ENCODE measurements around the gene CFAP97D2.
"Not testable (repeated sequence)": the region's sequence is repeated elsewhere in the genome, so short reads cannot be mapped to it uniquely, and the experiment has no call there.

The CFAP97D2 gene

DNA sequence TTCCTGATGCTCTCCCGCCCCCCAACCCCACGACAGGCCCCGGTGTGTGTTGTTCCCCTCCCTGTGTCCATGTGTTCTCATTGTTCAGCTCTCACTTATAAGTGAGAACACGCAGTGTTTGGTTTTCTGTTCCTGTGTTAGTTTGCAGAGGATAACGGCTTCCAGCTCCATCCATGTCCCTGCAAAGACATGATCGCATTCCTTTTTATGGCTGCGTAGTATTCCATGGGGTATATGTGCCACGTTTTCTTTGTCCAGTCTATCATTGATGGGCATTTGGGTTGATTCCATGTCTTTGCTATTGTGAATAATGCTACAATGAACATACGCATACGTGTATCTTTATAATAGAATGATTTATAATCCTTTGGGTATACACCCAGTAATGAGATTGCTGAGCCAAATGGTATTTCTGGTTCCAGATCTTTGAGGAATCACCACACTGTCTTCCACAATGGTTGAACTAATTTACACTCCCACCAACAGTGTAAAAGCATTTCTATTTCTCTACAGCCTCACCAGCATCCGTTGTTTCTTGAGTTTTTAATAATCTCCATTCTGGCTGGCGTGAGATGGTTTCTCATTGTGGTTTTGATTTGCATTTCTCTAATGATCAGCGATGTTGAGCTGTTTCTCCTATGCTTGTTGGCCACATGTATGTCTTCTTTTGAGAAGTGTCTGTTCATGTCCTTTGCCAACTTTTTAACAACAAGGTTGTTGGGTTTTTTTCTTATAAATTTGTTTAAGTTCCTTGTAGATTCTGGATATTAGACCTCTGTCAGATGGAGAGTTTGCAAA lies 20.0 kb upstream of the CFAP97D2 start:
- DNase-seq = not testable (repeated sequence)

DNA sequence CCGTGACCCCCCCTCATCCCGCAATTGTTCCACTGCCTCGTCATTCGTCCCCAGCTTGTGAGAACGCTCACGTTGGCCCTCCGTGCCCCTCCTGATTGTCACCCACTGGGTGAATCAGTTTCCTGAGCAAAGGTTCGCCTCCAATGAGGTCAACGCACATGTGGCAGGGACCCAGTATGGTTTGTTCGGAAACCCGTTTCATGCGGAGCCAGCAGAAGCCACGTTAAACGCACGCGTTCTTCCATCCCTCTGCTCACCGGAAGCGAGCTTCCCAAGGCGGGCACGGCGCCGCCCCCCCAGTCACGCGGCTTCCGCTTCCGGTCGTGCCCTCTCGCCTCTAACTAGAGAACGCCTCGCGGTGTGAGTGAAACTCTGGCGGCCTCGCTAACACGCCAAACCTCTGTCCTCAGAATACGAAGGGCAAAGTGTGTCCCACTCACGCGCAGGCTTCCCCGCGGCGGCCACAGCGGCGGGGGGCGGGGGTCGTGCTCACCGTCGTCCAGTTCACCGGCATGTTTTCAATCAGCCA lies 18.0 kb upstream of the CFAP97D2 start:
- DNase-seq = no peak

DNA sequence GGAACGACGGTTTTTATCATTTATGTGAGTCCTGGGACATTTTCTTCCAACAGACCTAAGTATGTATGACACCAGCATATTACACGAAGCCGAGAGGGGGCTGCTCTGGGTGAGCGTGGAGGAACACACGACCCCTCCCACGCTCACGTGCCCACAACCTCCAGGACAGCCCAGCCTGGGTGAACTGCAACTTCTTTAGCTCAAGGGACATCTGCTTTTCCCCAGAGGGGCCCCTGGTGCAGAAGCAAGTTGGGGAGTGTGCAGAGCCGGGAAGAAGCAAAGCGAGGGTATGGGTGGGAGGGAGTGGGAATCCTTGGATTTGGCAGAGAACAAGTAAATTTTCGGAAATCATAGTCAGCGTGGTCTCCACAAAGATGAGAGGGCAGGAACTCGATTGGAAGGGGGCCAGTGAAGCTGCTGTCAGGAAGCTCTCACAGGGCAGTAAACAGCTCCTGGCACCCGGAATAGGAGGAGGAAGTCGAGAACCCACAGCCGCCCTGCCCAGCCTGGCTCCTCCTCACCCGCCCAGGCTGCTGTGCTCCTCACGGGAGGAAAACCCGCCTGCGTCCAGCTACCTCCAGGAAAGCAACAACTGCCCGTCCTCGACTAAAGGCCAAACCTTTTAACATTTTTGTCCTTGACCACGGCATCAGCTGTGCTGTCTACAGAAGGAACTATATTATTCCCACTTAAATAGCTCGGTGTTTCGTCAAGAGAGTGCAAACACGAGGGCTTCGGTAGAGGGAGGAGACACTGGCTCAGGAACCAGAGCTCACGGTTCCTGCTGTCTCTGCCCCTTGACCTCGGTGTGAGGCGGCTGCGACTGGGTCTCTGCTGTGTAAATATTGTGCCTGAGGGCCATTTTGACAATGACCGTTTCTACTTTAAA lies 17.2 kb upstream of the CFAP97D2 start:
- DNase-seq = peak; percentile 65

GRCh38 chr13:114162533-114162922 lies 16.5 kb upstream of the CFAP97D2 start:
- DNase-seq = no peak

GRCh38 chr13:114164053-114164452 lies 15.0 kb upstream of the CFAP97D2 start:
- DNase-seq = no peak

GRCh38 chr13:114164681-114165429 lies 14.2 kb upstream of the CFAP97D2 start:
- no peak for DNase-seq

GRCh38 chr13:114166381-114167131 lies 12.5 kb upstream of the CFAP97D2 start:
- DNase-seq = peak; percentile 81

DNA sequence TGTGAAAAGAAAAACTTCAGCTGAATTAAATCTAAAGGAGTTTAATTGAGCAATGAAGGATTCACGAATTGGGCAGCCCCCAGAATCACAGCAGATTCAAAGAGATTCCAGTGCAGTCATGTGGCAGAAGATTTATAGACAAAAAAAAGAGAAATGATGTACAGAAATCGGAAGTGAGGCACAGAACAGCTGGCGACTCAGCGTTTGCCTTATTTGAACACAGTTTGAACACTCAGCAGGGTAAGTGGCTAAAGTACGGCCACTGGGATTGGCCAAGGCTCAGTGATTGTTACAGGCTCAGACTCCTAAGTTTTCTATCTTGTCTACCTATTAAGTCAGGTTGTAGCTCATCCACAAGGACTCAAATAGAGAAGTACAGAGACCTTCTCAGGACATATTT lies 11.6 kb upstream of the CFAP97D2 start:
- DNase-seq = no peak

DNA sequence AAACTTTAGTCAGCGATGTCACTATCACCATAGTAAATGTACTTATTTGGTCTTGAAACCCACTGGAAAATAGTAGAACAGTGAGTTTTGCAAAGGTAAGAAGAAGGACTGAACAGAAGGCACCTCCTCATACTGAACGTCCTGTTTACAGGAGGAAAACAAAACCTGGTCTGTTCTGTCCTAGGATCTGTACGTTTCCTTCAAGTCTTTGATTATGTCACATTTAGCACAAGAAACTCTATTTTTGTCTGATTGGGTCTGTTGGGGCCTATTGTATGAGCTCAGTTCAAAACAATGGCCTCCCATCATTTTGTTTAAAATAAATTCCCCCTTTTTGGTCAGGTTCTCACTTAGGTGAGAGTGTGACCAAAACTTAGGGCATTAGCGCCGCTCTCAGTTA lies 11.2 kb upstream of the CFAP97D2 start:
- DNase-seq = no peak

DNA sequence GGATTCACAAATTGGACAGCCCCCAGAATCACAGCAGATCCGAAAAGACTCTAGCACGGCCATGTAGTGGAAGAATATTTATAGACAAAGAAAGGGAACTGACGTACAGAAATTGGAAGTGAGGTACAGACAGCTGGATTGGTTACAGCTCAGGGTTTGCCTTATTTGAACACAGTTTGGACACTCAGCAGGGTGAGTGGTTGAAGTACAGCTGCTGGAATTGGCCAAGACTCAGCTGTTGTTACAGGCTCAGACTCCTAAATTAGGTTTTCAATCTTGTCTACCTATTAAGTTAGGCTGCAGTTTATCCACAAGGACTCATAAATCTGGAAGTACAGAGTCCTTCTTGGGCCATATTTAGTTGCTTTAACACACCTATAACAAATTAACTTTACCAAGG lies 5.8 kb upstream of the CFAP97D2 start:
- no peak for DNase-seq

- no peak for DNase-seq
Measured at GRCh38 chr13:114173745-114174144, 5.3 kb upstream of the CFAP97D2 start.

DNA sequence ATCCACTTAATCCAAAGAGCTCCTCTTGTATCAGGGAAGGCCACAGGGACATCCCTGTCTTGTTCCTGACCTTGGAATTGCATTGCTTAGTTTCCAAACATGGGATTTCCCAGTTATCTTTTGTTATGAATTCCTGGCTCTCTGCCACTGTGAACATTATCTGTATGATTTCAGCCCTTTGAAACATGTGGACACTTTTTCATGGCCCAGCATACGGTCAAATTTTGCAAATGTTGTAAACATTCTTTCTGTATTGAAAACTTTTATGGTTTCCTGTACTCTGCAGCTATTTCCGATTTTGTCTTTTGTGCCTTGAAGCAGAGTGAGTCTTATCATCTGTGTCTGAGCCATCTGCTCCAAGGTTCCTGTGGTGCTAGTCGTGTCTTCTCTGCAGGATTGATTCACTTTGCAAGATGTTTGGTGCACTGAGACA lies 4.5 kb upstream of the CFAP97D2 start:
- no peak for DNase-seq

- DNase-seq = not testable (repeated sequence)
Measured at GRCh38 chr13:114176359-114176902, 2.6 kb upstream of the CFAP97D2 start.

DNA sequence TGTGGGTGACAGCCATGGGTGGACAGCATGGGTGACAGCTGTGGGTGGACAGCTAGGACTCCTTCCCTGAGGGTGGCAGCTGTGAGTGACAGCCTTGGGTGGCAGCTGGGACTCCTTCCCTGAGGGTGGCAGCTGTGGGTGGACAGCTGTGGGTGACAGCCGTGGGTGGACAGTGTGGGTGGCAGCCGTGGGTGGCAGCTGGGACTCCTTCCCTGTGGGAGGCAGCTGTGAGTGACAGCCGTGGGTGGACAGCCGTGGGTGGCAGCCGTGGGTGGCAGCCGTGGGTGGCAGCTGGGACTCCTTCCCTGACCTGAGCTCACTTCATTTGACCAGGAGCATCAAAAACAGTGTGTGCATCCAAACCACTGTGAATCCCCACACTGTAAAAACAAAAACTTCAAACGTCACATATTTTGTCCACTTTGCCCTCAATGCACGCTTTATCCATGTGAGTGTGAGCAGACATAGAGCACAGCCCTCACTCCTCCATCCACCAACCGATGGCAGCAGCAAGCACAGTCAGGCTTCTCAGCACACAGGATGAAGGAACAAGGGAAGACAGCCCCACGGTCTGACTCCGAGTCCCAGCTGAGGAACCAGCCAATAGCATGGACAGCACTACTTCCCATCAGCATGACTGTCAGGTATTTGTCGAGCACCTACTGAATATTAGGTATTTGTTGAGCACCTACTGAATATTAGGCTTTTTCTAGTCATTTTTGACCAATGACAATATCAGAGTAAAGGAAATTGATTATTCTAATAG lies 1.6 kb upstream of the CFAP97D2 start:
- no peak for DNase-seq

- peak; percentile 53 for DNase-seq
Measured at GRCh38 chr13:114185182-114185971, 6.3 kb downstream of the CFAP97D2 start.

- no peak for DNase-seq
Measured at GRCh38 chr13:114194853-114195252, 15.8 kb downstream of the CFAP97D2 start.

DNA sequence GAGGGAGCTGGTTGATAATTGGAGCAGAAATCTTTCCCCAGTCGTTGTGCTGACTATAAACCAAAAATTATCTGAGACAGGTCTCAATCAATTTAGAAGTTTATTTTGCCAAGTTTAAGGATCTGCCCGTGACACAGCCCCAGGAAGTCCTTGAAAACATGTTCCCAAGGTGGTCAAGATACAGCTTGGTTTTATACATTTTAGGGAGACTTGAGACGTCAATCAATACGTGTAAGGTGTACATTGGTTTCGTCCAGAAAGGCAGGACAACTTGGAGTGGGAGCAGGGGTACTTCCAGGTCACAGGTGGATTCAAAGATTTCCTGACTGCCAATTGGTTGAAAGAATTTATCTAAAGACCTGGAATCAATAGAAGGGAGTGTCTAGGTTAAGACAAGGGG lies 17.6 kb downstream of the CFAP97D2 start:
- DNase-seq = no peak

DNA sequence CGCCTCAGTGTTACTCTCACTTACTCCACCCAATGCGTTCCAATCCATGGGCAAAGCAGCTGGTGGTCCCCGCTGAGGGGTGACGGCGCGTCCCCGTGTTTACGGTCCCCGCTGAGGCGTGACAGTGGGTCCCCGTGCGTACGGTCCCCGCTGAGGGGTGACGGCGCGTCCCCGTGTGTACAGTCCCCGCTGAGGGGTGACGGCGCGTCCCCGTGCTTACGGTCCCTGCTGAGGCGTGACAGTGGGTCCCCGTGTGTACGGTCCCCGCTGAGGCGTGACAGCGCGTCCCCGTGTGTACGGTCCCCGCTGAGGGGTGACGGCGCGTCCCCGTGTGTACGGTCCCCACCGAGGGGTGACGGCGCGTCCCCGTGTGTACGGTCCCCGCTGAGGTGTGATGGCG lies 19.5 kb downstream of the CFAP97D2 start:
- no peak for DNase-seq

GRCh38 chr13:114199526-114199925 lies 20.5 kb downstream of the CFAP97D2 start:
- not testable (repeated sequence) for DNase-seq

DNA sequence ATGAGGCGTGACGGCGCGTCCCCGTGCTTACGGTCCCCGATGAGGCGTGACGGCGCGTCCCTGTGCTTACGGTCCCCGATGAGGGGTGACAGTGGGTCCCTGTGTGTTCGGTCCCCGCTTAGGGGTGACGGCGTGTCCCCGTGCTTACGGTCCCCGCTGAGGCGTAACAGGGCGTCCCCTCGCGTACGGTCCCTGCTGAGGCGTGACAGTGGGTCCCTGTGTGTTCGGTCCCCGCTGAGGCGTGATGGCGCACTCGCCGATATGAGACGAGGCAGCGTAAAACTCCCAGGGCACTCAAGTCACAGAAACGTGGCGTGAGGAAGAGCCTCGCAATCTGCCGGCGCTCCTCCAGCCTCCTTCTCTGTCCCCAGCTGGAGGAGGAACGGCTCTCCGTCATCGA lies 20.9 kb downstream of the CFAP97D2 start:
- no peak for DNase-seq
